HG02610 (cell line): ENCODE data around the gene RIPOR1.
"Not testable (repeated sequence)": the region's sequence is repeated elsewhere in the genome, so short reads cannot be mapped to it uniquely, and the experiment has no call there.

Experiments
- ATAC-seq: cut with Tn5 transposase; IDR thresholded peaks from one replicate; pipeline ENCODE4 v1.9.1; 2021; ENCODE audit warnings: mild to moderate bottlenecking, moderate library complexity; ENCODE audit not compliant: unreplicated experiment

The RIPOR1 gene

GRCh38 chr16:67528222-67528869, at the start of gene RIPOR1:
RIPOR1 (plus strand) TSS chr16:67528829; CDS start chr16:67538447, 9,618 bp downstream.
- no peak for ATAC-seq

GRCh38 chr16:67480833-67481560, 47.6 kb upstream of the RIPOR1 start, which contains the start of gene ATP6V0D1:
ATP6V0D1 (minus strand) TSS chr16:67481157; CDS start chr16:67481086, 71 bp downstream.
- peak; percentile 92 for ATAC-seq

GRCh38 chr16:67481561-67482232, 46.9 kb upstream of the RIPOR1 start:
- peak; percentile 19 for ATAC-seq

GRCh38 chr16:67482233-67482924, 46.2 kb upstream of the RIPOR1 start:
- ATAC-seq = no peak

GRCh38 chr16:67483150-67483549, 45.5 kb upstream of the RIPOR1 start, which contains the start of gene AGRP:
AGRP (minus strand) TSS chr16:67483547; CDS start chr16:67483398, 149 bp downstream.
- ATAC-seq = no peak

- ATAC-seq = no peak
Observed at GRCh38 chr16:67483731-67484525, 44.7 kb upstream of the RIPOR1 start.

- no peak for ATAC-seq
Observed at GRCh38 chr16:67486805-67487204, 41.8 kb upstream of the RIPOR1 start.

GRCh38 chr16:67487561-67487960, 41.1 kb upstream of the RIPOR1 start:
- not testable (repeated sequence) for ATAC-seq

- no peak for ATAC-seq
Observed at GRCh38 chr16:67489401-67490083, 39.1 kb upstream of the RIPOR1 start.

GRCh38 chr16:67490335-67491096, 38.1 kb upstream of the RIPOR1 start:
- ATAC-seq = no peak

- ATAC-seq = no peak
Observed at GRCh38 chr16:67499106-67499505, 29.5 kb upstream of the RIPOR1 start.

- no peak for ATAC-seq
Observed at GRCh38 chr16:67504031-67505021, 24.3 kb upstream of the RIPOR1 start.

GRCh38 chr16:67506468-67506867, 22.2 kb upstream of the RIPOR1 start:
- no peak for ATAC-seq

- no peak for ATAC-seq
Observed at GRCh38 chr16:67509016-67509415, 19.6 kb upstream of the RIPOR1 start.

- not testable (repeated sequence) for ATAC-seq
Observed at GRCh38 chr16:67513892-67514291, 14.7 kb upstream of the RIPOR1 start.

GRCh38 chr16:67514382-67514828, 14.2 kb upstream of the RIPOR1 start:
- peak; percentile 50 for ATAC-seq

- ATAC-seq = no peak
Observed at GRCh38 chr16:67516296-67517154, 12.1 kb upstream of the RIPOR1 start.
